GM04504 (cell line): ENCODE results near the gene ENTPD3.
"Not testable (repeated sequence)": the region's sequence is repeated elsewhere in the genome, so short reads cannot be mapped to it uniquely, and the experiment has no call there.

Experiments used
- DNase-seq: peaks from one replicate; pipeline ENCODE4 v3.0.0-alpha.2; 2012; ENCODE audit warnings: low read depth

ENTPD3 gene

DNA sequence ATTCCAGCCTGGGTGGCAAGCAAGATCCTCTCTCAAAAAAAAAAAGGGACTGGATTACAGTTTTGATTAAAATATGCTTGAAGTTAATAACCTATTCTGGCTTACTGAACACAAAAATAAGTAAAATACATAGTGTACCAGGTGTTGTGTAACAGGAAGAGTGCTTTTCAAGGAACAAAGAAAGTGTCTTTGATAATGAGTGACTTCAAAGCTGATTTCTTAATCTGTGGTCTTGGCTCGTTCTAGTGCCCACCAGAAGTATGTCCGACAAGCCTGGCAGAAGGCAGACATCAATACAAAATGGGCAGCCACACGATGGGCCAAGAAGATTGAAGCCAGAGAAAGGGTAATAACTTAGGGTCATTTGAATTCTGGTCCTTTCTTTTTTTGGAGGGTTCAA is 74.2 kb downstream of the ENTPD3 start:
- no peak for DNase-seq

- not testable (repeated sequence) for DNase-seq
These were observed 75.9 kb downstream of the ENTPD3 start for GRCh38 chr3:40462838-40463237.

DNA sequence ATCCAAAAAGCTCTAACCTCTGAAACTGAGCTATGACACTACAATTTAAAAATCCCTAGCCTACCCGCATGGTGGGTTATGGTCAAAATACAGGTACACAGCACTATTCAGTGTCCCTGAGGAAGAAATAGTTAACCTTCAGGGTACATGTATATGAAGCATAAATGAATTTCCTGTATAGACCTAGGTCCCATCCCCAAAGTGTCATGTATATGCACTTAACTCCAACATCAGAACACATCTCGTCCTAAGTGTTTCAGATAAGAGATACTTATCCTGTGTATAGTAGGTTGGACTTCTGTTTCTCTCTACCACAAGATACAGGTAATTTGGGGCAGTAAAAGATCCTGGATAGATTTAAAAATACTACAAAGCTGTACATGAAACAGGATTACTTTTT is 76.6 kb downstream of the ENTPD3 start:
- no peak for DNase-seq

- no peak for DNase-seq
These were observed 77.5 kb downstream of the ENTPD3 start for GRCh38 chr3:40464339-40465110.

DNA sequence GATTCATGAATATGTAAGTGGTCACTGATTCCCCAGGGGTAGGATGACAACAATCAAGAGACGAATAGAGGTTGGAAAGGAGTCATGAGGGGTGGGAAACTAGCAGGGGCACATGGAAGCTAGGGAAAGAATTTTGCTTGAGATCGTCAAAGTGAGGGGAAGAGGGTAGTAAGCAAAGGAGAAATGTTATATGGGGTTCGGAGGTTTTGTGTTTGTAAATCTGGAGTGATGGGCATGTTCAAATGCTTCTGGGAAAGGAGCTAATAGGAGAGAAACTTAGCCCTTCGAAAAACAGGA is 78.1 kb downstream of the ENTPD3 start:
- no peak for DNase-seq

DNA sequence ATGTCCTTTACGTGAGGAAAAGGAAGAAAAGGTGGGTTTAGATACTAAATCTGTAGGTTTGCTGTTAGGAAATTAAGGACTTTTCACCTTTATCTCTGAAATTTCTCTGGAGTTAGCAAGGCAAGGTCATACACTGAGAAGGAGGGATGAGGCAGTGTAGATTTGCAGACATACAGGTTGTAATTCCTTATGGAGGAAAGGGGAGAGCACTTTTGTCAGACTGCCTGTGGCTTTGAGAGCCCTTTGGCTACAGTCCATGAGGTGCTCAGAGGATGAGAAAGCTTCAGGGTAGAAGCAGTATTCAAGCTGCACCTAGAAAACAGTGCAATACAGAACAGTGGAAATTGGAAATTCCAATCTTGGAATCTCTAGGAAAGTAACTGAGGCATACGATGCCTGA is 78.5 kb downstream of the ENTPD3 start:
- no peak for DNase-seq

DNA sequence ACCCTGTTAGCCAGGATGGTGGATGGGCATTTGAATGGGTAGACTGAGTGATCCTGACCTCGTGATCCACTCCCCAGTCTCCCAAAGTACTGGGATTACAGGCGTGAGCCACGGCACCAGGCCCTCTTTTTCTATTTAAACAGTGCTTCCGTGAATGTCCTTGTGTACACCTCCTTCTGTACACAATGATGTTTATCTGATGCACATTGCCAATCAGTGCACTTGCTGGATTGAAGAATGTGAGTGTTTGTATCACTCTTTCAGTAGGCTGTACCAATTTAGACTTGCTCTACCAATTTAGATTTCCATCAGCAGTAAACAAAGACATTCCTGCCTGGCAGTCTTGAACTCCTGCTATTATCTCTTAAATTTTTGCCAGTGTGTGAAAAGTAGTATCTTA is 81.0 kb downstream of the ENTPD3 start:
- no peak for DNase-seq

- no peak for DNase-seq
These were observed 83.7 kb downstream of the ENTPD3 start for GRCh38 chr3:40470701-40471100.

DNA sequence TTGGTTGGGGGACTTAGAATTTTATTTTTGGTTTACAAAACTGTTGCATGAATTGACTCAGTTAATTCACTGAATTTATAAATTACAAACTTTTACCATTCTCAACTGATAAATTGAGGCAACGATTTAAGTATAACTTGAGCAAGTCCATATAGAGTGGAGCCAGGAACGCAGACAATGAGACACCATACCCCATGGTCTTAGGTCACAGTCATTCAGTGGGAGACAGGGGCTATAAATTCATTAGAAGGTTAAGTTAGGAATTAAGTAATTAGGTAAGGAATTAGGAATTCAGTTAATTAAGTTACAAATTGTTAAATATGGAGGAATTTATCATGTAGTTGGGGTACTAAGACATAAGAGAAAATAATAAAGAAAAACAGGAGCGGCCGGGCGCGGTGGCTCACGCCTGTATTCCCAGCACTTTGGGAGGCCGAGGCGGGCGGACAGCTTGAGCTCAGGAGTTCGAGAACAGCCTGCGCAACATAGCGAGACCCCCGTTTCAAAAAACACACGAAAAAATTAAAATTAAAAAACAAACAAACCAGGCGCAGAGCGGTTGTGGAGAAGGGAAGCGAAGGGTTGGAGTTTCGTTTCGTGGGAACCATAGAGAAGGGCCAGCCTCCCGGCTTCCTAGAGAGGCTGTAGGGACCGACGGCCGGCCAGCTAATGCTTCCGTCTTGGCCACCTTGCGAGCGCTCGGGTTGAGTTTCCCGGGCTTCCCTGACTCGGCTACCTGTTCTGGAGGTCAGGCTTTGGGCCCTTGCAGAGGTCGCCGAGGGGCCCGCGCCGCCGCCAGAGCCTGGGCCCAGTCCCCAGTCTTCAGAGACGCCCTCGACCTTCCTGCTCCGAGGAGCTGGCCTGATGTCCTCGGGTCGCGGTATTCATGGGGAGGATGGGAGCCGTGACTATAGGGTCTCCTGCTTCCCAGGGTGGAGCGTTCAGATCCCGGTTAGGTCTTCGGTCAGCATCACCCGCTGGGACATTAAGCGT is 89.8 kb downstream of the ENTPD3 start, which contains the start of gene ZNF619:
TSS of gene ZNF619 (plus strand) at position 645 of the 993 bp plus-strand sequence. CDS start 858 bp downstream, outside the sequence.
- DNase-seq = peak; percentile 49

DNA sequence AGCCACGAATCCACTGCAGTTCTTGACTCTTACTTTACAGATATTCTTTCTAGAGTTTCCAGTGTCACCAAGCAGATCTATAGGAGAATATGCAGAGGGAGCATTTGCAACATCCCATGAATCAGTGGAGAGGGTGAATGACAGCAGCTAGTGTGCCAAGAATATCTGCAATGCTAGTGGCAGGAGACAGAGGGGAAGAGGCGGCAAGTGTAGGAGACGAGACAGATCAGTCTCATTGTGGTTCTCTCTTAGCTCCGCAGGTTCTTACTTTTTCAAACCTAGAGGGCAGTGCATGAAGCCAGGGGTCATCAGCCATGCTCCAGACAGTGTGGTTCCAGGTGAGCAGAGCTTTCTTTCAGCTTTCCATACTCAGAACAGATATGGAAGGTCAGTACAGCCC is 90.7 kb downstream of the ENTPD3 start:
- DNase-seq = no peak
